ENCODE measurements around the gene WDR36.

- TF ChIP-seq, protein P1, sequence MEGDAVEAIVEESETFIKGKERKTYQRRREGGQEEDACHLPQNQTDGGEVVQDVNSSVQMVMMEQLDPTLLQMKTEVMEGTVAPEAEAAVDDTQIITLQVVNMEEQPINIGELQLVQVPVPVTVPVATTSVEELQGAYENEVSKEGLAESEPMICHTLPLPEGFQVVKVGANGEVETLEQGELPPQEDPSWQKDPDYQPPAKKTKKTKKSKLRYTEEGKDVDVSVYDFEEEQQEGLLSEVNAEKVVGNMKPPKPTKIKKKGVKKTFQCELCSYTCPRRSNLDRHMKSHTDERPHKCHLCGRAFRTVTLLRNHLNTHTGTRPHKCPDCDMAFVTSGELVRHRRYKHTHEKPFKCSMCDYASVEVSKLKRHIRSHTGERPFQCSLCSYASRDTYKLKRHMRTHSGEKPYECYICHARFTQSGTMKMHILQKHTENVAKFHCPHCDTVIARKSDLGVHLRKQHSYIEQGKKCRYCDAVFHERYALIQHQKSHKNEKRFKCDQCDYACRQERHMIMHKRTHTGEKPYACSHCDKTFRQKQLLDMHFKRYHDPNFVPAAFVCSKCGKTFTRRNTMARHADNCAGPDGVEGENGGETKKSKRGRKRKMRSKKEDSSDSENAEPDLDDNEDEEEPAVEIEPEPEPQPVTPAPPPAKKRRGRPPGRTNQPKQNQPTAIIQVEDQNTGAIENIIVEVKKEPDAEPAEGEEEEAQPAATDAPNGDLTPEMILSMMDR (IDR thresholded peaks at IDR 0.05): no peak
- TF ChIP-seq POLR2A (IDR thresholded peaks at IDR 0.05; ENCODE audit: low read length): no peak
- no peak for TF ChIP-seq REST (IDR thresholded peaks at IDR 0.05)
- TF ChIP-seq, protein P2, sequence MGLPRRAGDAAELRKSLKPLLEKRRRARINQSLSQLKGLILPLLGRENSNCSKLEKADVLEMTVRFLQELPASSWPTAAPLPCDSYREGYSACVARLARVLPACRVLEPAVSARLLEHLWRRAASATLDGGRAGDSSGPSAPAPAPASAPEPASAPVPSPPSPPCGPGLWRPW (IDR thresholded peaks at IDR 0.05): no peak
- TF ChIP-seq MAX (IDR thresholded peaks at IDR 0.05): no peak
- TF ChIP-seq NFE2L2 (conservative IDR thresholded peaks at IDR 0.05; ENCODE audit: low read length): no peak
- no peak for TF ChIP-seq ESRRA (IDR thresholded peaks at IDR 0.05; ENCODE audit: borderline replicate concordance, low read length)
- no peak for TF ChIP-seq CBX8 (IDR thresholded peaks at IDR 0.05)
- TF ChIP-seq, protein P3, sequence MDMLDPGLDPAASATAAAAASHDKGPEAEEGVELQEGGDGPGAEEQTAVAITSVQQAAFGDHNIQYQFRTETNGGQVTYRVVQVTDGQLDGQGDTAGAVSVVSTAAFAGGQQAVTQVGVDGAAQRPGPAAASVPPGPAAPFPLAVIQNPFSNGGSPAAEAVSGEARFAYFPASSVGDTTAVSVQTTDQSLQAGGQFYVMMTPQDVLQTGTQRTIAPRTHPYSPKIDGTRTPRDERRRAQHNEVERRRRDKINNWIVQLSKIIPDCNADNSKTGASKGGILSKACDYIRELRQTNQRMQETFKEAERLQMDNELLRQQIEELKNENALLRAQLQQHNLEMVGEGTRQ (IDR thresholded peaks at IDR 0.05): no peak
- no peak for TF ChIP-seq ZNF302 (CRISPR knock-in tag; IDR thresholded peaks at IDR 0.05)
- TF ChIP-seq CHD2 (IDR thresholded peaks at IDR 0.05; ENCODE audit: low read length, partially characterized antibody): no peak
- TF ChIP-seq HOXA7 (CRISPR knock-in tag; IDR thresholded peaks at IDR 0.05): no peak
Measured at GRCh38 chr5:111079846-111080245, 12.3 kb upstream of the WDR36 start.
